ENCODE results near the gene BRPF1. TPM values are rescaled to one million over a fixed set of nuclear protein-coding genes. Genes with fewer than 3 reads are reported as not detected.

BRPF1 gene
- total RNA-seq, 1 donor from 2014 or later = 19.5 TPM

DNA sequence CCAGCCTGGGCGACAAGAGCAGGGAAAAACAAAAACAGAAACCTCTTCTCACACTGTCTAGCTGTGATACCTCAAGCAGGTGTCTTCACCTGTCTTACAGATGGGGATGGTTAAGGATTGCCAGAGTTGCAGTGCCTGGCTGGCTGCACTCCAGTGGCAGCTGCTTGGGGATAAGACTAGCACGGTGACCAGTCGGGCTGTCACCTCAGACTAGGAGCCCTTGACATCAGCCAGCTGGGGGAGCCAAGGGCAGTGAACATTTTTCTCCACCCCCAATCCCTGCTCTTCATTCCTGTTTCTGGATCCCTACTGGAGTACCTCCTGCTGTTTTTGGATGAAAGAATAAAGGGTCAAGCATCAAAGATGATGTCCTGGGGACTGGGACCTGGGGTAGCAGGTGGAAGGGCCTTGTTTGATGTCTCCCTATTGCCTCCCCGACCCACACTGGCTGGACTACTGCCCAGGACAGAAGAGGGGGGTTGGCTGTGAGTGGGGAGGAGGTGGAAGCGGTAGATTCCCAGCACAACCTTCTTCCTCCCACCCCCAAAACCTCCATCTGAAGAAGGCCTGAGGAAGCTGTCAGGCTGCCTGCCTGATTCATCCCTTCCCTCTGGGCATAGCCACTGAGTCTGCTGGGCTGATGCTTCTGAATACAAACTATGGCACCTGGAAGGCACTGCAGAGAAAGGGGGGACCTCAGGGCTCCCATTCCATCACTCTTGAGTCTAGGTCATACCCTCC lies 34.9 kb upstream of the BRPF1 start:
- TF ChIP-seq CTCF (IDR thresholded peaks at IDR 0.05; ENCODE audit: insufficient read depth, low read depth, low read length) = no peak
- TF ChIP-seq EZH2 (IDR thresholded peaks at IDR 0.05; ENCODE audit: insufficient read depth, low read length) = no peak
- Mint-ChIP-seq H3K4me1 (ENCODE audit: low read depth, unreplicated experiment) (no peaks in the 10 kb centered on the region), H3K36me3 (ENCODE audit: low read depth, unreplicated experiment) (peaks cover 27% of the 10 kb centered on the region), H3K27ac (ENCODE audit: unreplicated experiment) (no peak overlapping the region), H3K27me3 (ENCODE audit: low read depth, unreplicated experiment) (no peaks in the 10 kb centered on the region), H3K9me3 (ENCODE audit: unreplicated experiment) (no peaks in the 10 kb centered on the region), H3K4me3 (ENCODE audit: unreplicated experiment) (no peak overlapping the region)
- no peak overlapping the region for H3K4me2 ChIP-seq (ENCODE audit: low read length)
- no peak for DNase-seq (ENCODE audit: low read depth)
- no peak for FAIRE-seq
- H2AFZ ChIP-seq (ENCODE audit: low read depth, low read length) = no peak overlapping the region
- no peaks in the 10 kb centered on the region for H3K79me2 ChIP-seq (ENCODE audit: insufficient read depth, low read length)
- no peaks in the 10 kb centered on the region for H3K4me1 ChIP-seq (ENCODE audit: insufficient read depth, low read length)
- H3K36me3 ChIP-seq (ENCODE audit: insufficient read depth, low read length) = peaks cover 8% of the 10 kb centered on the region
- H3K9me3 ChIP-seq (ENCODE audit: insufficient read depth, low read depth, low read length) = no peaks in the 10 kb centered on the region
- no peak overlapping the region for H3K9ac ChIP-seq (ENCODE audit: low read length)
- peaks cover 11% of the 10 kb centered on the region for H4K20me1 ChIP-seq (ENCODE audit: insufficient read depth, low read length)
- no peaks in the 10 kb centered on the region for H3K27me3 ChIP-seq (ENCODE audit: insufficient read depth, low read length)
- no peak overlapping the region for H3K27ac ChIP-seq (ENCODE audit: low read depth, low read length)
- no peak overlapping the region for H3K4me3 ChIP-seq (ENCODE audit: insufficient read depth, low read depth, low read length)

GRCh38 chr3:9697892-9698291 lies 33.6 kb upstream of the BRPF1 start:
- no peaks in the 10 kb centered on the region for H3K9me3 ChIP-seq (ENCODE audit: insufficient read depth, low read depth, low read length)
- H3K36me3 Mint-ChIP-seq (ENCODE audit: low read depth, unreplicated experiment) = peaks cover 32% of the 10 kb centered on the region
- peaks cover 4% of the 10 kb centered on the region for H3K36me3 ChIP-seq (ENCODE audit: insufficient read depth, low read length)
- no peaks in the 10 kb centered on the region for H3K9me3 Mint-ChIP-seq (ENCODE audit: unreplicated experiment)
- no peaks in the 10 kb centered on the region for H3K27me3 ChIP-seq (ENCODE audit: insufficient read depth, low read length)
- no peak overlapping the region for H3K4me3 ChIP-seq (ENCODE audit: insufficient read depth, low read depth, low read length)
- H3K4me3 Mint-ChIP-seq (ENCODE audit: unreplicated experiment) = no peak overlapping the region
- no peak for TF ChIP-seq EZH2 (IDR thresholded peaks at IDR 0.05; ENCODE audit: insufficient read depth, low read length)
- no peak for TF ChIP-seq CTCF (IDR thresholded peaks at IDR 0.05; ENCODE audit: insufficient read depth, low read depth, low read length)
- H3K27me3 Mint-ChIP-seq (ENCODE audit: low read depth, unreplicated experiment) = peaks cover 4% of the 10 kb centered on the region
- H3K4me2 ChIP-seq (ENCODE audit: low read length) = no peak overlapping the region
- no peaks in the 10 kb centered on the region for H3K4me1 Mint-ChIP-seq (ENCODE audit: low read depth, unreplicated experiment)
- no peak overlapping the region for H2AFZ ChIP-seq (ENCODE audit: low read depth, low read length)
- no peak overlapping the region for H3K9ac ChIP-seq (ENCODE audit: low read length)
- no peak for FAIRE-seq
- no peaks in the 10 kb centered on the region for H3K79me2 ChIP-seq (ENCODE audit: insufficient read depth, low read length)
- no peak overlapping the region for H3K27ac Mint-ChIP-seq (ENCODE audit: unreplicated experiment)
- no peak for DNase-seq (ENCODE audit: low read depth)
- no peak overlapping the region for H3K27ac ChIP-seq (ENCODE audit: low read depth, low read length)
- H4K20me1 ChIP-seq (ENCODE audit: insufficient read depth, low read length) = peaks cover 14% of the 10 kb centered on the region
- no peaks in the 10 kb centered on the region for H3K4me1 ChIP-seq (ENCODE audit: insufficient read depth, low read length)

GRCh38 chr3:9698293-9698692 lies 33.2 kb upstream of the BRPF1 start:
- no peak overlapping the region for H3K27ac ChIP-seq (ENCODE audit: low read depth, low read length)
- no peaks in the 10 kb centered on the region for H3K4me1 ChIP-seq (ENCODE audit: insufficient read depth, low read length)
- H3K4me1 Mint-ChIP-seq (ENCODE audit: low read depth, unreplicated experiment) = no peaks in the 10 kb centered on the region
- no peaks in the 10 kb centered on the region for H3K79me2 ChIP-seq (ENCODE audit: insufficient read depth, low read length)
- TF ChIP-seq EZH2 (IDR thresholded peaks at IDR 0.05; ENCODE audit: insufficient read depth, low read length) (no peak), CTCF (IDR thresholded peaks at IDR 0.05; ENCODE audit: insufficient read depth, low read depth, low read length) (no peak)
- peaks cover 34% of the 10 kb centered on the region for H3K36me3 Mint-ChIP-seq (ENCODE audit: low read depth, unreplicated experiment)
- H3K9me3 Mint-ChIP-seq (ENCODE audit: unreplicated experiment) = no peaks in the 10 kb centered on the region
- FAIRE-seq = no peak
- no peak overlapping the region for H2AFZ ChIP-seq (ENCODE audit: low read depth, low read length)
- H3K9me3 ChIP-seq (ENCODE audit: insufficient read depth, low read depth, low read length) = no peaks in the 10 kb centered on the region
- H3K27ac Mint-ChIP-seq (ENCODE audit: unreplicated experiment) = no peak overlapping the region
- no peak overlapping the region for H3K4me3 ChIP-seq (ENCODE audit: insufficient read depth, low read depth, low read length)
- H3K9ac ChIP-seq (ENCODE audit: low read length) = no peak overlapping the region
- H4K20me1 ChIP-seq (ENCODE audit: insufficient read depth, low read length) = peaks cover 14% of the 10 kb centered on the region
- H3K27me3 Mint-ChIP-seq (ENCODE audit: low read depth, unreplicated experiment) = peaks cover 8% of the 10 kb centered on the region
- H3K36me3 ChIP-seq (ENCODE audit: insufficient read depth, low read length) = peaks cover under 1% of the 10 kb centered on the region
- no peak overlapping the region for H3K4me2 ChIP-seq (ENCODE audit: low read length)
- peaks cover 1% of the 10 kb centered on the region for H3K27me3 ChIP-seq (ENCODE audit: insufficient read depth, low read length)
- no peak for DNase-seq (ENCODE audit: low read depth)
- no peak overlapping the region for H3K4me3 Mint-ChIP-seq (ENCODE audit: unreplicated experiment)

Data from astrocyte (in vitro differentiated cells and primary cell).